ENCODE data around the gene GLE1.
"Not testable (repeated sequence)": the region's sequence is repeated elsewhere in the genome, so short reads cannot be mapped to it uniquely, and the experiment has no call there.

GLE1 gene

DNA sequence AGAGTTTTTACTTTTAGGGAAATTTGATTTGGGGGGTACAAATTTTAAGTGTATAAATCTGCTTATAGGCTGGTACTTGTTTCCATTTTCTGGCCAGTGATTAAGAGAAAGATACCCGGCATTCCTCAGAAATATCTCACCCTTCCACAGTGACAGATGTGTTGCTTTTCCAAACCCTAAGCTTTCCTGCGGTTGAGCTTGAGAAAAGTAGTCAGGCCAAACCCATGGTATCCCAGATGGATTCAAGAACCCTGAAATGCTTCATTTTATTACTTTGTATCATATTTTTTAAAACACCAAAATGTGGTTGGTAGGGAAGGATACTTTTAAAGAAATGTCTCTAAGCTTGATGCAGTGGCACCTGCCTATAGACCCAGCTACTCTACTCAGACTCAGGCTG, 71.4 kb downstream of the GLE1 start:
- DNase-seq (ENCODE audit: low spot score), result no peak
- TF ChIP-seq, protein P1, sequence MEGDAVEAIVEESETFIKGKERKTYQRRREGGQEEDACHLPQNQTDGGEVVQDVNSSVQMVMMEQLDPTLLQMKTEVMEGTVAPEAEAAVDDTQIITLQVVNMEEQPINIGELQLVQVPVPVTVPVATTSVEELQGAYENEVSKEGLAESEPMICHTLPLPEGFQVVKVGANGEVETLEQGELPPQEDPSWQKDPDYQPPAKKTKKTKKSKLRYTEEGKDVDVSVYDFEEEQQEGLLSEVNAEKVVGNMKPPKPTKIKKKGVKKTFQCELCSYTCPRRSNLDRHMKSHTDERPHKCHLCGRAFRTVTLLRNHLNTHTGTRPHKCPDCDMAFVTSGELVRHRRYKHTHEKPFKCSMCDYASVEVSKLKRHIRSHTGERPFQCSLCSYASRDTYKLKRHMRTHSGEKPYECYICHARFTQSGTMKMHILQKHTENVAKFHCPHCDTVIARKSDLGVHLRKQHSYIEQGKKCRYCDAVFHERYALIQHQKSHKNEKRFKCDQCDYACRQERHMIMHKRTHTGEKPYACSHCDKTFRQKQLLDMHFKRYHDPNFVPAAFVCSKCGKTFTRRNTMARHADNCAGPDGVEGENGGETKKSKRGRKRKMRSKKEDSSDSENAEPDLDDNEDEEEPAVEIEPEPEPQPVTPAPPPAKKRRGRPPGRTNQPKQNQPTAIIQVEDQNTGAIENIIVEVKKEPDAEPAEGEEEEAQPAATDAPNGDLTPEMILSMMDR (IDR thresholded peaks at IDR 0.05), result no peak
- Histone ChIP-seq H3K27ac (peak overlapping the region; percentile 50 to 53), H3K4me3 (no peak overlapping the region)

DNA sequence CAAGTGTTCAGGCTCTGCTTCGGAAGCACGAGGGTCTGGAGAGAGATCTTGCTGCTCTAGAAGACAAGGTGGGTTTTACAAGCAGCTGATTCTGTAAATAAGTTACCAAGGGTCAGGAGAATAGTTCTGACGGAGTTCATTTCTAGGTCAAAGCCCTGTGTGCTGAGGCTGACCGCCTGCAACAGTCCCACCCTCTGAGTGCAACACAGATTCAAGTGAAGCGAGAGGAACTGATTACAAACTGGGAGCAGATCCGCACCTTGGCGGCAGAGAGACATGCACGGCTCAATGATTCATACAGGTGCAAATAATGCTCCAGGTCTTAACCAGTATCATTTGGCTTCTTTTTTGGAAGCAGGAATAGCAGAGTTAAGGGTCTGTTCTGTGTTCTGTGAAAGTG, 72.7 kb downstream of the GLE1 start:
- no peak for DNase-seq (ENCODE audit: low spot score)
- H3K27ac ChIP-seq, result no peak overlapping the region
- H3K4me3 ChIP-seq, result no peak overlapping the region
- TF ChIP-seq, protein P1 (IDR thresholded peaks at IDR 0.05), result no peak

DNA sequence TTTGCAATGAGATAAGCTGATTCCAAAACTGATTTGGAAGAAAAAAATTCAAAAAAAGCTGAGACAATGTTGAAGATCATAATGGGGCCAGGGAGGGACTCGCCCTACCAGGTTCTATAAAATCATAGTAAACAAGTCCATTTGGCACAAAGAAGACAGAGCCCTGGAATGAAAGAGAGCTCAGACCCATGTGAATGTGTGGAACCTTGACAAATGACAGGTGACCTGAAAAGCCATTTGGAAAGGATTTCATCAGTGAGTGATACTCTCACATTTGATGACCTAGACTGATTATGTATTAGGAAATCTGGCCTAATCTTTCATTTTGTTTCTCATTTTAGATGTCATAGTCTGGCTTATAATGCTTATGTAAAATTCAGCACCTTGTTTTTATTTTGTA, 74.7 kb downstream of the GLE1 start:
- TF ChIP-seq, protein P1 (IDR thresholded peaks at IDR 0.05), result no peak
- Histone ChIP-seq H3K4me3 (no peak overlapping the region), H3K27ac (no peak overlapping the region)
- no peak for DNase-seq (ENCODE audit: low spot score)

DNA sequence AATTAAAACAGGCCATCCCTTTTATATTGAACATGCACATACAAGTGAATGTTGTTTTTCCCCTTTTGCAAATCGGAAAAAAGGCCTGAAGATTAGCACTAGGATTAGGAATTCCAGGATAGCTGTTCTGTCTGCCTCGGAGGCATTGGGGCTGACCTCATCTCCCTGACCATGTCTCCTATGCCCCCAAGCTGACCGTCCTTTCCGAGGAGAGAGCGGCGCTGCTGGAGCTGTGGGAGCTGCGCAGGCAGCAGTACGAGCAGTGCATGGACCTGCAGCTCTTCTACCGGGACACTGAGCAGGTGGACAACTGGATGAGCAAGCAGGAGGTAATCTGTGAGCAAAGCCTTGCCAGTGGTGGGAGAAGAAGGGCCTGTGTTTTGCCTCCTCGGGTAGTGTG, 76.2 kb downstream of the GLE1 start:
- no peak overlapping the region for H3K4me3 ChIP-seq
- no peak for DNase-seq (ENCODE audit: low spot score)
- TF ChIP-seq, protein P1 (IDR thresholded peaks at IDR 0.05), result no peak
- H3K27ac ChIP-seq, result no peak overlapping the region

DNA sequence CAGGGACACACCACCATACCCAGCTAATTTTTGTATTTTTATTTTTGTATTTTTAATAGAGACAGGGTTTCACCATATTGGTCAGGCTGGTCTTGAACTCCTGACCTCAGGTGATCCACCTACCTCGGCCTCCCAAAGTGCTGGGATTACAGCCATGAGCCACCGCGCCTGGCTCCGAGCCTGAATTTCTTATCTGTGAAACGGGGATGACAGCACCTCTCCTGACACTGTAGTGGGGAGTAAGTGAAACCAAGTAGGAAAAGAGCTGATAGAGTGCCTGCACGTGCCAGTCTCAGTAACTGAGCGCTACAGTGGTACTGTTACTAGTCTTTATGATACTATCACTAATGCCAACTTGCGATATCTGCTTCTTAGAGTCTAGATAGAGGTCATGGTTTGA, 80.6 kb downstream of the GLE1 start:
- DNase-seq (ENCODE audit: low spot score); H3K27ac ChIP-seq; H3K4me3 ChIP-seq: not testable (repeated sequence)

DNA sequence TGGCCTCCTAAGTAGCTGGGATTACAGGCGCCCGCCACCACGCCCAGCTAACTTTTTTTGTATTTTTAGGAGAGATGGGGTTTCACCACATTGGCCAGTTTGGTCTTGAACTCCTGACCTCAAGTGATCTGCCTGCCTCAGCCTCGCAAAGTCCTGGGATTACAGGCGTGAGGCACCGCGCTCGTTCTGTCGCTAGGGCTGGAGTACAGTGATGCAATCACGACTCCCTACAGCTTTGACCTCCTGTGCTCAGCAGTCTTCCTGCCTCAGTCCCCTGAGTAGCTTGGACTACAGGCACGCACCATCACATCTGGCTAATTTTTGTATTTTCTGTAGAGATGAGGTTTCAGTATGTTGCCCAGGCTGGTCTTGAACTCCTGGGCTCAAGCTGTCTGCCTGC, 82.4 kb downstream of the GLE1 start:
- not testable (repeated sequence) for H3K27ac ChIP-seq; H3K4me3 ChIP-seq; DNase-seq (ENCODE audit: low spot score)

DNA sequence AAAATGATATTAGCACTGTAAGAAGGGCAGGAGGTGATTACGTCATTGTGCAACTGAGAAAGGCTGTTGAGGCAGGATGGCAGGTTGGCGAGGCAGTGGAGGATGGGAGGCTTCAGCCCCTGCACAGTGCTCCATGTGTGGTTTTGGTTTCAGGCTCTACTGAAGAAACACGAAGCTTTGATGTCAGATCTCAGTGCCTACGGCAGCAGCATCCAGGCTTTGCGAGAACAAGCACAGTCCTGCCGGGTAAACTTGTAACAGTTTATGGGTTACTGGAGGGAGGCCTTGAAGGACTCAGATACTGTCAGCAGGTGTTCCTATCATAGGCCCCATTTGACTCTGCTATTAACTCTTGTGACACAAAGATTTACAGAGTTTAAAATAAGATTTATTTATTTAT, 82.9 kb downstream of the GLE1 start:
- Histone ChIP-seq H3K27ac (no peak overlapping the region), H3K4me3 (no peak overlapping the region)
- no peak for DNase-seq (ENCODE audit: low spot score)
- TF ChIP-seq, protein P1 (IDR thresholded peaks at IDR 0.05), result no peak

DNA sequence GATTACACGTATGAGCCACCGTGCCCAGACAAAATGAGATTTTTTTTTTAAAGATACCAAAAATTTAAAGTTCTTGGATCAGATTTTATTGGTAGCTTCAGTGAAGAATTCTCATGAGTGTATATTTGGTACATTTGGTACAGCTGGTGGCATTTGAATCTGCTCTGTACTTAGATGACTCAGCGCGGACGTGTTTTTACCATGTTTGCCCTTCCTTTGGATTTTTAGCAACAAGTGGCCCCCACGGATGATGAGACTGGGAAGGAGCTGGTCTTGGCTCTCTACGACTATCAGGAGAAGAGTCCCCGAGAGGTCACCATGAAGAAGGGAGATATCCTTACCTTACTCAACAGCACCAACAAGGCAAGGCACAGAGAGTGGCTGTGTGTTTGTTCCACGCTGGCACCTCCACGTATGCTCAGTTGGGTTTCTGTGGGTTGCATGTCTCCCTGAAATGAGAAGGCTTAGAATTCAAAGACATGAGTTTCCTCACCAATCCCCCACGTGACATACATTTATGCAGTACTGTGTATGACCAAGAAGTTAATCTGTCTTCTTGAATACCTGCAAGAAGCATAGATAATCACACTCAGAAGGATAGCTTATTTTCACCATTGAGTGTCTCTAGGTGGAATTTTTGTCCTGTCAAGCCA, 84.2 kb downstream of the GLE1 start:
- TF ChIP-seq, protein P1 (IDR thresholded peaks at IDR 0.05), result no peak
- no peak overlapping the region for H3K27ac ChIP-seq

More for the DNA sequence above, 84.2 kb downstream of the GLE1 start:
- no peak for DNase-seq (ENCODE audit: low spot score)
- no peak overlapping the region for H3K4me3 ChIP-seq

Data from coronary artery (tissue), 2 donors.